ENCODE measurements around the gene PLAAT5.
"Not testable (repeated sequence)": the region's sequence is repeated elsewhere in the genome, so short reads cannot be mapped to it uniquely, and the experiment has no call there.

DNA sequence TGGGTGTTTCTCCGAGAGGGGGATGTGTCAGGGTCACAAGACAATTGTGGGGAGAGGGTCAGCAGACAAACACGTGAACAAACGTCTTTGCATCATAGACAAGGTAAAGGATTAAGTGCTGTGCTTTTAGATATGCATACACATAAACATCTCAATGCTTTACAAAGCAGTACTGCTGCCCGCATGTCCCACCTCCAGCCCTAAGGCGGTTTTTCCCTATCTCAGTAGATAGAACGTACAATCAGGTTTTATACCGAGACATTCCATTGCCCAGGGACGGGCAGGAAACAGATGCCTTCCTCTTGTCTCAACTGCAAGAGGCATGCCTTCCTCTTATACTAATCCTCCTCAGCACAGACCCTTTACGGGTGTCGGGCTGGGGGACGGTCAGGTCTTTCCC lies 37.2 kb upstream of the PLAAT5 start:
- not testable (repeated sequence) for TF ChIP-seq POLR2A, EP300 (IDR thresholded peaks at IDR 0.05)
- TF ChIP-seq, protein P1, sequence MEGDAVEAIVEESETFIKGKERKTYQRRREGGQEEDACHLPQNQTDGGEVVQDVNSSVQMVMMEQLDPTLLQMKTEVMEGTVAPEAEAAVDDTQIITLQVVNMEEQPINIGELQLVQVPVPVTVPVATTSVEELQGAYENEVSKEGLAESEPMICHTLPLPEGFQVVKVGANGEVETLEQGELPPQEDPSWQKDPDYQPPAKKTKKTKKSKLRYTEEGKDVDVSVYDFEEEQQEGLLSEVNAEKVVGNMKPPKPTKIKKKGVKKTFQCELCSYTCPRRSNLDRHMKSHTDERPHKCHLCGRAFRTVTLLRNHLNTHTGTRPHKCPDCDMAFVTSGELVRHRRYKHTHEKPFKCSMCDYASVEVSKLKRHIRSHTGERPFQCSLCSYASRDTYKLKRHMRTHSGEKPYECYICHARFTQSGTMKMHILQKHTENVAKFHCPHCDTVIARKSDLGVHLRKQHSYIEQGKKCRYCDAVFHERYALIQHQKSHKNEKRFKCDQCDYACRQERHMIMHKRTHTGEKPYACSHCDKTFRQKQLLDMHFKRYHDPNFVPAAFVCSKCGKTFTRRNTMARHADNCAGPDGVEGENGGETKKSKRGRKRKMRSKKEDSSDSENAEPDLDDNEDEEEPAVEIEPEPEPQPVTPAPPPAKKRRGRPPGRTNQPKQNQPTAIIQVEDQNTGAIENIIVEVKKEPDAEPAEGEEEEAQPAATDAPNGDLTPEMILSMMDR (IDR thresholded peaks at IDR 0.05): not testable (repeated sequence)
